Measurements from ENCODE around the gene RSRC2. TPM values are rescaled to one million over a fixed set of nuclear protein-coding genes. Genes with fewer than 3 reads are reported as not detected.
"Not testable (repeated sequence)": the region's sequence is repeated elsewhere in the genome, so short reads cannot be mapped to it uniquely, and the experiment has no call there.

The RSRC2 gene
- total and polyA plus RNA-seq, 9 of the 15 experiments (the other 6 are each of a cell fraction or from before 2014, with no cell fraction given): 52.6 to 123 (median 80.3) TPM

- no peak for TF ChIP-seq NEUROD1 (IDR thresholded peaks at IDR 0.05; ENCODE audit: borderline replicate concordance, low read depth, low read length, partially characterized antibody)
- TF ChIP-seq HLTF (IDR thresholded peaks at IDR 0.05): no peak
- no peak for TF ChIP-seq GABPB1 (CRISPR knock-in tag; IDR thresholded peaks at IDR 0.05)
- no peak for TF ChIP-seq VEZF1 (CRISPR knock-in tag; IDR thresholded peaks at IDR 0.05)
- TF ChIP-seq L3MBTL2 (IDR thresholded peaks at IDR 0.05): no peak
- TF ChIP-seq TEAD4 (IDR thresholded peaks at IDR 0.05; ENCODE audit: low read length): no peak
- TF ChIP-seq TEAD4 (CRISPR knock-in tag; IDR thresholded peaks at IDR 0.05; ENCODE audit: borderline replicate concordance): no peak
- TF ChIP-seq ASH1L (IDR thresholded peaks at IDR 0.05; ENCODE audit: borderline replicate concordance, low read depth, partially characterized antibody): no peak
These were observed 42.6 kb upstream of the RSRC2 start (continued) for GRCh38 chr12:122569288-122569687.

GRCh38 chr12:122566816-122567215, 40.1 kb upstream of the RSRC2 start:
- in situ Hi-C loops (cut with MboI); H3K4me2 ChIP-seq (ENCODE audit: insufficient read depth, low read length); H3K4me3 ChIP-seq; H3K27ac ChIP-seq (ENCODE audit: extremely low read depth, low read depth, low read length); H3K27me3 ChIP-seq (ENCODE audit: control insufficient read depth in 2 of 2, insufficient read depth in 2 of 2, low read length in 2 of 2); H3K9me1 ChIP-seq (ENCODE audit: control insufficient read depth, insufficient read depth, low read length); H2AFZ ChIP-seq (ENCODE audit: low read depth, low read length); BruUV-seq (replicated peaks); H3K79me2 ChIP-seq (ENCODE audit: control insufficient read depth, insufficient read depth, low read length); H3K9ac ChIP-seq (ENCODE audit: insufficient read depth in 1 of 2, low read depth in 2 of 2, low read length in 2 of 2); H3K9me3 ChIP-seq (replicated peaks; ENCODE audit: control insufficient read depth, insufficient read depth, low read depth, low read length); H4K20me1 ChIP-seq (replicated peaks; ENCODE audit: control insufficient read depth, insufficient read depth, low read length); DNase-seq (ENCODE audit: extremely low read depth in 1 of 4, low spot score in 3 of 4); ATAC-seq; FAIRE-seq; intact Hi-C loops (cut with micrococcal nuclease); CTCF ChIA-PET (ENCODE audit: low intra/inter-chr PET ratio); H3K4me1 ChIP-seq (replicated peaks in 1 of 2; ENCODE audit: control insufficient read depth in 2 of 2, insufficient read depth in 2 of 2, low read length in 2 of 2): not testable (repeated sequence)
- peaks cover 80% of the 10 kb centered on the region for H3K36me3 ChIP-seq (ENCODE audit: control insufficient read depth, insufficient read depth, low read length)
- 98% methylated on average over 5 of the region's 5 CpGs for WGBS (ENCODE audit: insufficient coverage, low coverage, missing lambda C conversion rate)
- POLR2A ChIA-PET: interaction anchor here (0.7 kb wide), 1 partner anchor 11 kb away, joined by 3 read pairs; no protein-coding TSS in a partner anchor

Data from K562 (cell line).